ENCODE results near the gene SUMF1.

Gene SUMF1

DNA sequence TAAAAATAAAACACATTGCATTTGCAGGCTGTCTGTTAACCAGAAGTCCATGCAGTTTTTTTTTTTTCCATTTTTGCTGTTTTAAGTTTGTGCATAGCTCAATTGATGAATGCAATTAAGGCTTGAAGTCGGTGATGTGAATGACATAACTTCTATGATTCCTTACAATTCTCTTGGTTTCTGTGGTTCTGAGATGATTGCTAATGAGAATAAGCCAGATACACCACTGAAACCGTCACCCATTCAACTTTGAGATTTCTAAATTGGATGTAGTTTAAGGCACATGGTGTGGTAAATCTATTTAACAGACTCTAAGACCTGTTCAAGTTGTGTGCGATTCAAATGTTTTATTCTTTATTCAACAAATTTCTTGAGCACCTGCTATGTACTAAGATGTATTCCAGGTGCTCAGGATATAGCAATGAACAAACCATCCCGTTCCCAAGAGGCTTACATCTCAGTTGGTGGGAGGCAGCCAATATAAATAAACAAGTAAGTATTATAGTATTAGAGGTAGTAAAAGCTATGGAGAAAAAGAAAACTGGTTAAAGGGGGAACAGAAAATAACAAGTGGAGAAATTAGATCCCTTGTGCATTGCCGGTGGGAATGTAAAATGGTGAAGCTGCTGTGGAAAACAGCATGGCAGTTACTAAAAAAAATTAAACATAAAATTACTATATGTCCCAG, 30.1 kb upstream of the SUMF1 start:
- DNase-seq, result no peak

- no peak for DNase-seq
These were observed 29.0 kb upstream of the SUMF1 start for GRCh38 chr3:4496087-4496452.

DNA sequence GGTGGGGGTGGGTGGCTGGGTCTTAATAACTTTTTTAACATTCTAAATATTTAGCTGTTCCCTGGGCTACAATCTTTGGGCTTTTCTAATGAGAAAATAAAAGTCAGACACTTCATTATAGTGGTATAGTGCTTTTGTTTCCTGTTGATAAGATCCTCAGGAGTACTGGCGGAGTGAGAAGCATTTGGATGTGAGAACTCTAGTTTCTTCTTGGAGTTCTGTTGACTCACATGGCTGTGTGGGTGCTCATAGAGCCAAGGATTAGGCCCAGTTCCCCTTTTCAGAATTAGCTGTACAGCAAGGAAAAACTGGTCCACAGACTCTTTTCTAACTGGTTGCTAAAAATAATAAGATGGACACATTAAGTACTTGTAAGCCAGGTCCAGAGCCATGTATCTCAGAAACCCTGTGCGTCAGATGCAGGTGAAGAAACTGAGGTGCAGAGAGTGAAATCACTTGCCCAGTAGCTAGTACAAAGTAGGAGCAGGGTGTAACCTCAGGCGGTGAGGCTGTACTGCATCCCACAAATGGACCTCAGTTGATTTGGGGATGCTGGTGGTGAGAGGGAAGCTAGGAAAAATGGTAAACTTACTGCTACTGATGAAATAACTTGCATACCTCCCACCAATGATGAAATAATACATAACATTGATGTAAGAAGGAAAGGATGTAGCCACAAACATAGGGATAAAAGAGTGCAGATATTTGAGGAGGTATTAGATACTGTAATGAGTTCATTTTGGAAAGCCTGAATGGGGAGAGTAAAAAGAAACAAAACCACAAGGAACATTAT, 28.4 kb upstream of the SUMF1 start:
- no peak for DNase-seq

GRCh38 chr3:4494895-4495264, 27.8 kb upstream of the SUMF1 start:
- DNase-seq, result no peak

- peak; percentile 41 to 49 for DNase-seq
These were observed 27.1 kb upstream of the SUMF1 start for GRCh38 chr3:4493941-4494894.

DNA sequence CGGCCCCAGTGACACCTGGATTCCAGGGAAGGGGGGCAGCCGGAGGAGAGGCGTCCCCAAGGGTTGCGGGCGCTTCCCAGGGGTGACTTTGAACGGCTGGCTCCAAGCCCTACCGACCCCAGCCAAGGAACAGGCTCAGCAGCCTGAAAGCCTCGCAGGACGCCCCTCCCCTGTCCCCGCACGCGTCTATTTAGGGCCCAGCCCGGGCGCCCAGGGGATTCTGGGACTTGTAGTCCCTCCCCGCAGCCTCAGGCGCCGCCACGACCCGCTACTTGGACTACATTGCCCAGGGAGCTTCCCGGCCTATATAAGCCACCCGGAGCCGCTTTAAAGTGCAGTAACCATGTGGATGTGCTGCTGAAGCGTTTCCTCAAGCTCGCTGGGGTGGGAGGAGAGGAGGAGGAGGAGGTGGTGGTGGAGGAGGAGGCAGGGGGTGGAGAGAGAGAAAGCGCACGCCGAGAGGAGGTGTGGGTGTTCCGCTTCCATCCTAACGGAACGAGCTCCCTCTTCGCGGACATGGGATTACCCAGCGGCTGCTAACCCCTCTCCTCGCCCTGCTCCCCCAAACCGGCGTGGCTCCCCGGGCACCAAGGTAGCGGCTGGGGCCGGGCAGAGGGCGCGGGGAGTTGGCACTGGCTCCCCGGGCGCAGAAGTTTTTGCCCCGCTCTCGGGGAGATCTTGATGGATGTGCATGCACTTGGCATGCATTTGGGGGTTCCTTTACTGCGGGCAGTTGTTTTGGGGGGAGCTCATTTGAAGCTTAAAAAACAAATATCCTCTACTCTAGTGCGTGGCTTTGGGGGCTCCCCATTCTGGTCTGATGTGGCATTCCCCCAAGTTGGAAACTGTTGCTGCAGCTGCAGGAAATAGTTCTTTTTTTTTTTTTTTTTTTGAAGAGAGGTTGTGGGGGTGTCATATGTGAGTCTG, 26.2 kb upstream of the SUMF1 start, which contains the start of gene ITPR1:
Gene ITPR1 (plus strand): TSS at position 335 of the 927 bp plus-strand sequence. CDS start 23,144 bp downstream, outside the sequence.
- peak; percentile 98 for DNase-seq

GRCh38 chr3:4492208-4493013, 25.3 kb upstream of the SUMF1 start:
- peak; percentile 56 to 58 for DNase-seq

DNA sequence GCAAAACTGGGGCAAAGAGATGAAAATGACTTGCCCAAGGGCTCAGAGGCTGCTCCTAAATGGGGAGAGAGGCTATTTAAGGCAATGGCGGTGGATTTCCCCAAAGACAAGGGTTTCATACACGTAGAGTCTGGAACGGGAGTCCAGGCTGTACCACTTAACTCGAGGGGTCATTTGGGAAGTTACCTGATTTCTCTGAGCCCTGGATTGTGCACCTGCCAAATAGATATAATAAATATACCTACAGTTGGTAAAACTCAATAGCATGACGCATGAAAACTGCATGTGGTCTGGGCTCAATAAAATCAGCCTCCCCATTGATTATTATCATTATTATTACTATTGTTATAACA, 24.8 kb upstream of the SUMF1 start:
- no peak for DNase-seq

- DNase-seq, result no peak
These were observed 11.2 kb upstream of the SUMF1 start for GRCh38 chr3:4478261-4478660.

GRCh38 chr3:4476496-4476895, 9.4 kb upstream of the SUMF1 start:
- no peak for DNase-seq

- DNase-seq, result no peak
These were observed 8.7 kb upstream of the SUMF1 start for GRCh38 chr3:4475804-4476203.

- peak; percentile 52 to 61 for DNase-seq
These were observed 7.8 kb upstream of the SUMF1 start for GRCh38 chr3:4474683-4475490.

GRCh38 chr3:4472766-4473165, 5.7 kb upstream of the SUMF1 start:
- no peak for DNase-seq

- DNase-seq, result no peak
These were observed 5.2 kb upstream of the SUMF1 start for GRCh38 chr3:4472312-4472711.

DNA sequence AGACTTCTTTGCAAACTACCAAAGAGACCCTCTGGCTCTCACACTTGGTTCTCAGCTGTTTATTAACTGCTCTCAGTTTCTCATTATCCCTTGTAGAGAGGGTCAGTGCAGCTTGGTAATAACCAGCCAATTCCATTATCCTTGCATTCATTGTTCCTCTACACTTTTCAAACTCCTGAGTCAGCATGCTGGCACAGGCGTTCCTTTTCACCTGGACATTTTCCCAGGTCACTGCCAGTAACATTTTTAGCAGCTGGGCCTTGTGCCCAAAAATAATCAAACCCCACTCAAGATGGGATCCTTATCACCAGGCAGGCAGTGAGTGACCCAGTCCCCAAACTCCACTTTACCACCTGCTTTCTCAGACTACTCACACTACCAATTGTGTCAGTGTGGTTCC, 4.8 kb upstream of the SUMF1 start:
- DNase-seq, result no peak

GRCh38 chr3:4467522-4467867, 426 bp upstream of the SUMF1 start:
- no peak for DNase-seq

DNA sequence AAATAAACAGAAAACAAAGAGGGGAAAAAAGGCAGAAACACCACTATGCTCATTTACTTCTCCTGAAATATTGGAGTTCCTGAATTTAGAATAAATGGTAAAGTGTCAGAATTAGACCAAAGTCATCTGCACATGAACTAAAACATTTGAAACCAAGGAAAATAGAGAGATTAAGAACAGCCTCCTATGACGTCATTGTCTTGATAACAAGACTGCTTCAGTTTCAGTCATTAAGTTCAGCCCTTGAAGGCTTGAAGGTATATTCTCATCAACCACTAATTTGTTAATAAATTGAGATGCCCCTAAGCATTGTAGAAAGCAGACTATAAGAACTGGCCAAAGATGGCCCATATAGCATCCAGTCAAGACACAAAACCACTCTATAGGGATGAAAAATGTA, 2.5 kb downstream of the SUMF1 start:
- DNase-seq, result no peak

GRCh38 chr3:4462369-4463040, 4.6 kb downstream of the SUMF1 start:
- no peak for DNase-seq

GRCh38 chr3:4461468-4462090, 5.5 kb downstream of the SUMF1 start:
- no peak for DNase-seq

DNA sequence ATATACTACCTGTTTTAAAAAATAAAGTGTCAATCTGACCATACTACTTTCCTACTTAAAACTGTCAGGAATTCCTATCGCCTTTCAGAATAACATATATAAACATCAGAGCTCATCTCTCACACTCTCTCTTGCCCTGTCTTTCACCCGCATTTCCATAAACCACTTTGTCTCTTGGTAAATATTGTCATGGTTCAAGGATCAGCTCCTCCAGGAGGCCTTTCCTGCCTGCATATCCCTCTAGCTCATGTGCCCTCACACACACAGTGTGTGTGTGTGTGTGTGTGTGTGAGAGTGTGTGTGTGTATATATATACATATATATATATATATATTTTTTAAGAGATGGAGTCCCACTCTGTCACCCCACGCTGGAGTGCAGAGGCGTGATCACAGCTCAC, 6.7 kb downstream of the SUMF1 start:
- DNase-seq, result no peak

Measured in activated T-cell treated with anti-CD3 and anti-CD28 coated beads, Interleukin-2, amount 50 U/mL, for 48 hours (primary cell).